Adipose tissue (tissue), 3 donors: ENCODE results near the gene PRORP. TPM values are rescaled to one million over a fixed set of nuclear protein-coding genes. Genes with fewer than 3 reads are reported as not detected.
"Not testable (repeated sequence)": the region's sequence is repeated elsewhere in the genome, so short reads cannot be mapped to it uniquely, and the experiment has no call there.

Experiments used
- H3K27ac ChIP-seq: one replicate; pipeline ENCODE4 v1.5.1; 2013; ENCODE audit warnings: low read depth, low read length
- WGBS, 3 donors: extraction: QIAGEN DNeasy Blood & Tissue Kit; methylation state at CpG; one replicate each; pipeline ENCODE4 v1.1.7; 2013; 5-methylcytosine and 5-hydroxymethylcytosine counted together
- polyA plus RNA-seq, 3 donors: library from polyadenylated mRNA; stranded (reverse); fragments of 200-250 nt; gene quantifications; one replicate each; pipeline ENCODE4 v1.2.3, GENCODE V29; 2013
- donor health status: healthy with polysubstance abuse.
- donor health status: Bipolar disorder and iron deficiency.
- donor health status: healthy.

Gene PRORP
- polyA plus RNA-seq, 3 donors: 7.2 to 14.5 (median 8.4) TPM

DNA sequence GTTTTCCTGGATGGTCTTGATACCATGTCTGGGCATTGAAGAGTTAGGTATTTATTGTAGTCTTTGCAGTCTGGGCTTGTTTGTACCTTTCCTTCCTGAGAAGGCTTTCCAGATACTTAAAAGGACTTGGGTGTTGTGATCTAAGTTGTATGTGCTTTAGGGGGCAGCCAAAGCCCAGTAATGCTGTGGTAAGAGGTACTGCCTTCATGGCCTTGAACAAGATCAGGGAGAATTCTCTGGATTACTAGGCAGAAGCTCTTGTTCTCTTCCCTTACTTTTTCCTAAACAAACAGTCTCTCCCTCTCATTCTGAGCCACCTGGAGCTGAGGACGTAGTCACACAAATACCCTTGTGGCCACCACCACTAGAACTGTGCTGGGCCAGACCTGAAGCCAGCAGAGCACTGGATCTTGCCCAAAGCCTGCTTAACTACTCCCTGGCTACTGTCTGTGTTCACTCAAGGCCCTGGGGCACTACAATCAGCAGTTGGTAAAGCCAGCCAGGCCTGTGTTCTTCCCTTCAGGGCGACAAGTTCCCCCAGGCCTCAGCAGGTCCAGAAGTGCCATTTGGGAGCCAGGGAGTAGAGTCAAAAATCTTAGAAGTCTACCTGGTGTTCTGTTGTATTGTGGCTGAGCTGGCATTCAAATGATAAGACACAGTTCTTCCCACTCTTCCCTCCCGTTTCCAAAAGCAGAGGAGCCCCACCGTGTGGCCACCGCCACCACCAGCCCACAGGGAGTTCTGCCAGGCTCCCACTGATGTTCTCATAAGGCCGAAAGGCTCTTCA is 11.4 kb downstream of the PRORP start:
- H3K27ac ChIP-seq: no peak overlapping the region
- 83 to 85% (median 83%) methylated on average over 6 of the region's 6 CpGs for WGBS, 3 donors

DNA sequence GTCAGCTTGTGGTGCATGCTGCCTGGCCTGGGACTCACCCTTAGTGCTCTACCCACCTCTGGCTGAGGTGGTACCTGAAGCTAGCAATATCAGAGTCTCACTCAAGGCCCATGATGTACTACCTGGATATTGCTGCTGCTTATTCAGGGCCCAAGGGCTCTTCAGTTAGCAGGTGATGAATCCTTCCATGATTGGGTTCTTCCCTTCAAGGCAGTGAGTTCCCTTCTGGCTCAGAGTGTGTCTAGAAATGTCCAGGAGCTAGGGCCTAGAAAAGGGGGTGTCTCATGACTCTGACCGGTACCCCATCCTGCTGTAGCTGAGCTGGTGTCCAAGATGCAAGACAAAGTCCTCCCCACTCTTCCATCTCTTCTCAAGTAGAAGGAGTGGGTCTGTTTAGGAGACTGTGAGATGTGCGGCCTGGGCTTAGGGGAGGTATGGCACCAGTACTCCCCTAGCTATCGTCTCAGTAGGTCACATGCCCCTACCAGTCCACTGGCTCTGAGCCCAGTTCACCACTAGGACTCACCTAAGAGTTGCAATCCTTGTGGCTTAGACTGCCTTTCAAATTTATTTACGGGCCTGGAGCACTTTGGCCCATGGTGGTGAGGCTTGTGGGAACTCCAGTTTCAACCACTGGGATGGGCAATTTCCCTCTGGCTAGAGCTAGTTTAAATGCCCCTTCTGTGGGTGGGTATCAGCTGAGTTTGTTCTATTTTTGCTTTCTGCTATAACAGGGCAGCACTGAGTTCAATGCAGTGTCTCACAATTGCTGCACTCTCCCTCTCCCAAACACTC is 12.2 kb downstream of the PRORP start:
- 86 to 95% (median 93%) methylated on average over 4 of the region's 4 CpGs for WGBS, 3 donors
- H3K27ac ChIP-seq: no peak overlapping the region

DNA sequence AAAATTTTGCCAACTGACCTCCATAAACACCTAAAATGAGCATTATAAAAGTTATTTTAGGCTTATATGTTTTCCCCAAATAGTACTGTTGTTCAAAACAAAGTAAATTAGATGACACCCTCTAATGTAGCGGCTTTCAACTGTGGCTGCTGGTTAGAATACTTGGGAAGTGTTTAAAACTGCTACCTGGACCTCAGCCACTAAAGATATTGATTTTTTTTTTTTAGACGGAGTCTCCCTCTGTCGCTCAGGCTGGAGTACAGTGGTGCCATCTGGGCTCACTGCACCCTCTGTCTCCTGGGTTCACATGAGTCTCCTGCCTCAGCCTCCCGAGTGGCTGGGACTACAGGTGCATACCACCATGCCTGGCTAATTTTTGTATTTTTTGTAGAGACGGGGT is 16.2 kb downstream of the PRORP start:
- no peak overlapping the region for H3K27ac ChIP-seq
- 38 to 94% methylated on average over 5 of the region's 5 CpGs; no CpG with 5 or more reads in 1 of the 3 donors for WGBS, 3 donors

DNA sequence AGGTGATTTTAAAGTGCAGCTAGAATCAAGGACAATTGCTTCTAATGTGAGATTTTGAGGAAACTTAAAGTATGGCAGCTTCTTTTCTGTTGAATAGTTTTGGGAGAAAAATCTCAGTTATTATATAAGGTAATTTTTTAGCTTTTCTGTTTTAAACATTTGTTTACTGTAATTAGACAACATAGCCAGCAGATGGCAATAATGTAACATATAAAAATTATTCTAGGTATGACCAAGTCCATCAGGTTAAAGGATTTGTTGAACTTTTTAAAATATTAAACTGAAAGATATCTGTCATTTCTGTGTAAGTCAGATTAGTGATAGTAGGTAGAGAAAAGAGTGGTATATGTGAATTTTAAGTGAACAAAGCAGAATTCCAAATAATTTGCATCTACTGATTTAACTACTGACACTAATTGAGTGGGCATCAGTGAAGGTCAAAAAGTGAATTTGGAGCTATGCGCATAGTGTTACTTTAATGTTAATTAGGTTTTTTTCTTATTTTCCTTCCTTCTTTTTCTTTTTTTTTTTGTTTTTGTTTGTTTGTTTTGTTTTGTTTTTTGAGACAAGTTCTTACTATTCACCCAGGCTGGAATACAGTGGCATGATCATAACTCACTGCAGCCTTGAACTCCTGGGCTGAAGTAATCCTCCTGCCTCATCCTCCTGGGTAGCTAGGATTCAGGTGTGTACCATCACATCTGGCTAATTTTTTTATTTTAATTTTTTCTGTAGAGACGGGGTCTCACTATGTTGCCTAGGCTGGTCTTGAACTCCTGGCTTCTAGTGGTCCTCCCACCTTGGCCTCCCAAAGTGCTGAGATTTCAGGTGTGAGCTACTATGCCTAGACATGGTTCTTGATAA is 18.6 kb downstream of the PRORP start:
- no peak overlapping the region for H3K27ac ChIP-seq
- 89 to 96% methylated on average over 2 of the region's 2 CpGs; no CpG with 5 or more reads in 1 of the 3 donors for WGBS, 3 donors

DNA sequence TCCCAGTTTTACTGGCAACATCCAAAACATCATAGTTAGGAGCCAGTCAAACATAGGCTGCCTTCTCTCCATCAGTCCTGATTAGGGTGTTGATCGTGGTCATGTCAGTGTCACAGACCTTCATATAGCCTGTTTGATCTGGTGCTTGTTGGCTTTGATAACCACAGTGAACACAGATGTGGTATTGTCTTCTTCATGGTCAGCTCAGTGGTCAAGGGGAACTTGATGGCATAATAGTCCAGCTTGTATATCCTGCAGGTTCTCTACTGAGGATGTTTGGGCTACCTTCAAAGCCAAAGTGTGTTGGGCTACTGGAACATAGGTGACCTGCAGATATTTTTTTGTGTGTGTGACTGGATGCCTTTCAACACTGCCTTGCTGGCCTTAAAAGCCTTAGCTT is 21.7 kb downstream of the PRORP start:
- WGBS, 3 donors: 88 to 93% methylated on average over 1 of the region's 1 CpG; no CpG with 5 or more reads in 1 of the 3 donors

DNA sequence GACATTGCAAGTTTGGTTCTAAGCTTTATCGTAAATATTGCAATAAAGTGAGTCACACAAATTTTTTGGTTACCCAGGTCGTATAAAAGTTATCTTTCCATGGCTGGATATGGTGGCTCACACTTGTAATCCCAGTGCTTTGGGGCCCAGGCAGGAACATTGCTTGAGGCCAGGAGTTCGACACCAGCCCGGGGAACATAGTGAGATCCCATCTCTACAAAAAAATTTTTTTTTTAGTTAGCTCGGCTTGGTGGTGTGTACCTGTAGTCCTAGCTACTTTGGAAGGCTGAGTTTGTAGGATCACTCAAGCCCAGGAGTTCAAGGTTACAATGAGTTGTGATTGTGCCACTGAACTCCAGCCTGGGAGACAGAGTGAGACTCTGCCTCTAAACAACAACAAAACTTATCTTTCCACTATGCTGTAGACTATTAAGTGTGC is 24.4 kb downstream of the PRORP start:
- no peak overlapping the region for H3K27ac ChIP-seq
- WGBS, 3 donors: 94 to 96% (median 96%) methylated on average over 5 of the region's 5 CpGs

More for the DNA sequence above, 21.7 kb downstream of the PRORP start:
- H3K27ac ChIP-seq: no peak overlapping the region

DNA sequence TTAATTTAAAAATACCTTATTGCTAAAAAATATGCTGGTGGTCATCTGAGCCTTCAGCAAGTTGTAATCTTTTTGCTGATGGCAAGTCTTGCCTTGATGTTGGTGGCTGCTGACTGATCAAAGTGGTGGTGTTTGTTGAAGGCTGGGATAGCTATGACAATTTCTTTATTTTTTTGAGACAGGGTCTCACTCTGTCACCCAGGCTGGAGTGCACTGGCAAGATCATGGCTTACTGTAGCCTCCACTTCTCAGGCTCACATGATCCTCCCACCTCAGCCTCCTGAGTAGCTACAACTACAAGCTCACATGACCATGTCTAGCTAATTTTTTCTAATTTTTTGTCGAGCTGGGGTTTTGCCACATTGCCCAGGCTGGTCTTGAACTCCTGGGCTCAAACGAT is 24.8 kb downstream of the PRORP start:
- 88 to 98% (median 90%) methylated on average over 2 of the region's 2 CpGs for WGBS, 3 donors
- H3K27ac ChIP-seq: no peak overlapping the region

DNA sequence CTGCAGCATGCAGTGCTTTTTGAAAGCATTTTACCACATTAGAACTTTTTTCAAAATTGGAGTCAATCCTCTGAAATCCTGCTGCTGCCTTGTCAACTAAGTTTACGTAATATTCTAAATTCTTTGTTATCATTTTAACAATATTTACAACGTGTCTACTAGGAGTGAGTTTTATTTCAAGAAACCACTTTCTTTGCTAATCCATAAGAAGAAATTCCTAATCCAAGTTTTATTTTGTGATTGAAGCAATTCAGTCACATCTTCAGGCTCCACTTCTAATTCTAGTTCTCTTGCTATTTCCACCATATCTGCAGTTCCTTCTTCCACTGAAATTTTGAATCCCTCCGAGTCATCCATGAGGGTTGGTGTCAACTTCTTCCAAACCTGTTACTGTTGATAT is 25.4 kb downstream of the PRORP start:
- no peak overlapping the region for H3K27ac ChIP-seq
- 82 to 93% (median 87%) methylated on average over 3 of the region's 3 CpGs for WGBS, 3 donors

DNA sequence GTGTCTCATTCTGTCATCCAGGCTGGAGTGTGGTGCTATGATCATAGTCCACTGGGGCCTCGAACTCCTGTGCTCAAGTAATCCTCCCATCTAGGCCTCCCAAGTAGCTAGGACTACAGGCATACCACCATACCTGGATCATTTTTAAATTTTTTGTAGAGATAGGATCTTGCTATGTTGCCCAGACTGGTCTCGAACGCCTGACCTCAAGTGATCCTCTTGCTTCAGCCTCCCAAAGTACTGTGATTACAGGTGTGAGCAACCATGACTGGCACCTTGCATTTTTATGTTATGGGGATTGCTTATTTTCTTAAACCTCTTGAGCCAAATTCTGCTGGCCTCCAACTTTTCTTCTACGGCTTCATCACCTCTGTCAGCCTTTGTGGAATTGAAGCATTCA is 26.9 kb downstream of the PRORP start:
- 95 to 99% (median 97%) methylated on average over 4 of the region's 4 CpGs for WGBS, 3 donors
- no peak overlapping the region for H3K27ac ChIP-seq

DNA sequence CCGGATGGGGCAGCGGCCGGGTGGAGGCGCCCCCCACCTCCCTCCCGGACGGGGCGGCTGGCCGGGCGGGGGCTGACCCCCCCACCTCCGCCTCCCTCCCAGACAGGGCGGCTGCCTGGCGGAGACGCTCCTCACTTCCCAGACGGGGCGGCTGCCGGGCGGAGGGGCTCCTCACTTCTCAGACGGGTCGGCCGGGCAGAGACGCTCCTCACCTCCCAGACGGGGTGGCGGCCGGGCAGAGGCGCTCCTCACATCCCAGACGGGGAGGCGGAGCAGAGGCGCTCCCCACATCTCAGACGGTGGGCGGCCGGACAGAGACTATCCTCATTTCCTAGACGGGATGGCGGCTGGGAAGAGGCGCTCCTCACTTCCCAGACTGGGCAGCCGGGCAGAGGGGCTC is 30.2 kb downstream of the PRORP start:
- H3K27ac ChIP-seq: not testable (repeated sequence)
- 97 to 99% (median 97%) methylated on average over 25 to 35 of the region's 35 CpGs for WGBS, 3 donors

DNA sequence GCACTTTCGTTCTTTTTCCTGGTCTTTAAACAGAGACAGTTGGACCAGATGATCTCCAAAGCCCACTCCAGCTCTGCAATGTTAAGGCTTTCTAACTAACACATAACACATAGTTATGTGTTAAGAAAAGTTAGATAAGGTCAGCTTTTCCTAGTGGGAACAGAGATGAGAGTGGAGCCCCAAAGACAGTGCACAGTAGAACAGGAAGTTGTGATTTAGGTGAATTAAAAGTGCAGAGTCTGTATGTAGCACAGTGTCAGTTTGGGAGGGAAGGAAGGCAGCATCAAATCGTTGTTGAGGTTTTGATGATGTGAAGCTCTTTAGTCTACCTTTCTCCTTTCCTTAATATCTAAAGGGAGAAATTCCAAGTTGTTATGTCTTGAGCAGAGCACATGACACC is 31.7 kb downstream of the PRORP start:
- 64 to 78% (median 66%) methylated on average over 2 of the region's 2 CpGs for WGBS, 3 donors

DNA sequence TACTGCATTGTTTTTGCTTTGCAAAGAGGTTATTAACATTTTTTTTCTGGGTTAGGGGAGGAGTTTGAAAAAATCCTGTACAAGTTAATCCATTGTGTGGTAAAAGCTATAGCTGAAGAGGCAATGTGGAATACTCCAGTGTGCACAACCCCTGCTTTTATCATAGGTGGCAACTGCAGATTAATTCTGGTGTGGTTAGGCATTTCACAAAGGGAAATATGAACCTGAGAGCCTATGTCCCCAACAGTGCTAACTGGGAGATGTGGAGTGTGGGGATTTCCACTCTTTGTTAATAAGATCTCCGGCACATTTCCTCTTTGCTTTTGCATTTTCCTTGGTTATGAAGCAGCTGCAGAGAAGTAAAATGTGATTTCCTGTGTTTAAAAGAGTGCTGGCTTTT is 33.6 kb downstream of the PRORP start:
- WGBS, 3 donors: 0 to 31% (median 8%) methylated on average over 1 of the region's 1 CpG
- no peak overlapping the region for H3K27ac ChIP-seq

More for the DNA sequence above, 31.7 kb downstream of the PRORP start:
- H3K27ac ChIP-seq: no peak overlapping the region

DNA sequence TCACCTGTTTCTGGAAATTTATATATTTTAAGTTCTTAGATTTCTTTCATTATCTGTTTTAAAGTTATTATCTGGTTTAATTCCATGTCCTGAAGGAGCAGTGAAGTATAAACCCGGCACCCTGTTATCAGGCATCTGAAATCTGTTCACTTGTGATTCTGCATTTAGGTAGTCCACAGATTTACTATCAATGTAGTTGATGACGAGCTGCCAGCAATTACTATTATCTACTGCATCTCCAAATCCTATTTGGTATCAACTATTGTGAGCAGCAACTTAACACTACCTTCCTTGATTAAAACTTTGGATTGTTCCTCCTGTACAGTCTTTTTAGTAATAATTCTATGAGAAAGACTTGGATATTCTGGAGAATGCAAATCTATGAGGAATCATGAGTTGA is 36.1 kb downstream of the PRORP start:
- H3K27ac ChIP-seq: no peak overlapping the region
- WGBS, 3 donors: 93 to 99% (median 98%) methylated on average over 2 of the region's 2 CpGs

DNA sequence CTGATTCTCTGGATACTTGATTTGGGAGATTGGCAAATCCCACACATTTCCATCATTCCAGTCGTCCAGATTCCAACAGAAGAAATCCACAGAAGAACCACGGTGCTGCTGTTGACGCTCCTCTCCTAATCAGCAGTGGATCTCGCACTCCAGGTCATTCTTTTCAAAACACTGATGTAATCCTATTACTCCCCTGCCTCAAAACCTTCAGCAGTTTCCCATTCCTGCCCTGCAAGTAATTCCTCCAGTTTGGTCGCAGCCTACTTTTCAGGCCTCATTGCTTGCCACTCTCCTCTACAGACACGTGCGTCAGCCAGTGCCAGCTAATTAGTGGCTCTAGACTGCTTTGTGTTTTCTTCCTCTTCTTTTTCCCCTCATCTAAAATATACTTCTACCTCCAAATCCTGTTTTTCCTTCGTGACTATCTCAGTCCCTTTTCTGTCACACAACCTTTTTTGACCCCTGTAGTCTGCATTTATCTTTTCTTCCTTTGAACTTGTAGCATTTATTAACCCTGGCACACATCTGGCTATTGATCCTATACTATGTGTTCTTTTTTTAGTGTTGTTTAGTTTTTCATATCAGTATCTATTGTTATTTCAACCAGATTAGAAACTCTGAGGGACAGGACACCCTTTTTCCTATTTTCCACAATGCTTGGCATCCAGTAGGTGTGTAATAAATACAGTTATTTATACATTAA is 36.8 kb downstream of the PRORP start:
- WGBS, 3 donors: 71 to 90% (median 85%) methylated on average over 8 of the region's 8 CpGs
- H3K27ac ChIP-seq: no peak overlapping the region

DNA sequence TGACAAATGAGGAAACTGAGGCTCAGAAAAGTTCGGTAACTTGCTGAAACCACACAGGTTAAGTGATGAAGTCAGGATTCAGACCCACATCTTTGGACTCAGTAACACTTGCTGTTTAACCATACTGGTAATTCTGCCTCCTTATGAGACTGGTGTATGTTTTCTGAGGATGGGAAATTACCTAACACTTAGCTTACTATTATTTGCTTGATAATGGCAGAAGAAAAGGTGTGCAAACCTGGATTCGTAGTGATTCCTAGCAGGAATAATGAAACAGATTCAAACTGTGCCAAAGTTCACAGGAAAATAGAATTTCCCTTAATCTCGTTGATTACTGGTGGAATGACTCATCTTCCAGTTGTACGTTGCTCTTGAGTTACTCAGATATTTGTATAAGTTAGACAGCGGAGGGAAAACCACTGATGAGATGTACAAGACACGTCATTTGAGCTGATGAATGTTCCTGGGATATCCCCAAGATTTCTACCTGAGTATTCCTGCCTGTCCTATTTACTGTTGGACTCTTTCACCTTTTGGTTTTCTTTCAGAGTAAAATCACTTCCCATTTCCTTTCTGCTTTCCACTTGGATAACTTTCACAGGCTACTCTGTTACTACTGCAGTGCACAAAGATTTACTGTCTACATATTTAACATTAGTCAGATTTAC is 37.5 kb downstream of the PRORP start:
- H3K27ac ChIP-seq: no peak overlapping the region

DNA sequence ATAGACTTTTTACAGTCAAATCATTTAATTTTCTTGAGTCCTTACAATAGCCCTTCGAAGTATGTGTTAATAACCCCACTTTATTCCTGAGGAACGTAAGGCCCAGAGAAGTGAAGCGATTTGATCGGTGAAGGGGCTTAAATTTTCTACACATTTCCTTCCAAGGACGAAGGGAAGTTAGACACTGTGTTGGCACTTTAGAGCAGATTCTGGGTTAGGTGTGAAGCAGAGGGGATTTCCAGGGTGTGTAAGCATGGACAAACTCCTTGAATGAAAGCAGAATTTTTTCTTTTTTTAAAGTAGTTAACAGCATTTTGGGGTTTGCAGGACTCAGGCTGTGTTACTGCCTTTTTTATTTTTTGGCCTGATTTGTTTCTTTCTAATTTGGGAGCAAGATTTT is 38.9 kb downstream of the PRORP start:
- no peak overlapping the region for H3K27ac ChIP-seq
- 55 to 79% (median 59%) methylated on average over 5 of the region's 5 CpGs for WGBS, 3 donors

More for the DNA sequence above, 37.5 kb downstream of the PRORP start:
- WGBS, 3 donors: 54 to 60% (median 55%) methylated on average over 6 of the region's 6 CpGs

DNA sequence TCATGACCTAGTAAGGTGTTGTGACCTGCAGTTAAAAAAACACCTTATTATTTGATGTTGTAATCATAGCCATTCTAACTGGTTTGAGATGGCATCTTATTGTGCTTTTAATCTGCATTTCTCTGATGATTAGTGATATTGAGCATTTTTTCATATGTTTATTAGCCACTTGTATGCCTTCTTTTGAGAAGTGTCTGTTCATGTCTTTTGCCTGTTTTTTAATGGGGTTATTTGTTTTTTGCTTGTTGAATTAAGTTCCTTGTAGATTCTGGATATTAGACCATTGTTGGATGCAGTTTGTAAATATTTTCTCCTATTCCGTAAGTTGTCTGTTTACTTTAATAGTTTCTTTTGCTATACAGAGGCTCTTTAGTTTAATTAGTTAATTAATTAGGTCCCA is 41.0 kb downstream of the PRORP start:
- WGBS, 3 donors: 84 to 97% (median 95%) methylated on average over 1 of the region's 1 CpG
- H3K27ac ChIP-seq: no peak overlapping the region

DNA sequence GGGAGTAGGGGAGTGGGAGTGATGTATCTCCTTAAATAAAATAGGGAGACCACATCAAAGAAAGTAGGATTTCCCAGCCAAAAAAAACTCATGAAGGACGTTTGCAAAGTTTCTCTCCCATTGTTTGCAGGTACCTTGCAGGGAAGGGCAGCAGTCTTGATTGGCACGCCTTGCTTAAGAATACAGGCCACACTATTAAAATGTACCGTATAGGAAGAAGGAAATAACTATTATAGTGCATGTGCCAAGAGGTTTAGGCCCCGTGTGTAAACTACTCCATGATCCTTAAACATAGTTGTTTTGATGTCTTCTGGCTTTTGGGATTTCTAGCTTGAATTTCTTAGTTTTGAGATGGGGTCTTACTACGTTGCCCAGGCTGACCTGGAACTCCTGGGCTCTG is 42.5 kb downstream of the PRORP start:
- WGBS, 3 donors: 72 to 82% (median 80%) methylated on average over 5 of the region's 5 CpGs
- no peak overlapping the region for H3K27ac ChIP-seq
